ENCODE data around the gene OBSCN.

The OBSCN gene

DNA sequence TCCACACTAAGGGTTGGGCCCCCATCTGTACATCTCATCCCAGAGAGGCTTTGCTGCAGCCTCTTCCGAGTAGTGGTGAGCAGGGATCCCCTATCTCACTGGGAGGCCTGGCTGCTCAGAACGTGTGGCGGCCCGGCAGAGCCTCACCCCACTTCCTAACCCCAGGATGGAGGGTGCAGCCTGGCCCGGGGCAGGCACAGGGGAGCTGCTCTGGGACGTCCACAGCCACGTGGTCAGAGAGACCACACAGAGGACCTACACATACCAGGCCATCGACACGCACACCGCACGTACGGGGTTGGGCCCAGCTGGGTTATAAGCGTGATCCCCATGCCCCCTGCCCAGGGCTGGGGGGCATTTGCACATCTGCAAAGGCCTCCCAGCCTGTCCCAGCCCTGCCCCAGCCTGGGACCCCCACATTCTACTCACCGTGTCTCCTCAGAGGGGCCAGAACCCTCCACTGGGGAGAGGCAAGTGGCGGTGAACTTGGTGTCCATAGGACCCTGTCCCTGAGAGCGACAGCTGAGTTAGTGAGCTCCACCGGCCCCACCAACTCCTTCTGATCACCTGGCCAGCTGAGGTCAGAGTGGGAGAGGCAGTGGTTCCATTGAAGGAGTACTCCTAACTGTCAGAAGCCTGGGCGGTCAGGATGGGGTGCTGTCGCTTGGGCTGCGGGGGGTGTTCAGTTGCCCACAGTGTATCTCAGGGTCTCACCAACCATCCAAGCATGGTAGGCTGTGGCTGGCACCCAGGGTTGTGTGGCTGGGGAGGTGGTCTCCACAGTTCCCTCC, 157.6 kb downstream of the OBSCN start:
- POLR2A ChIA-PET = no interaction called here
- CTCF ChIA-PET = no interaction called here
- TF ChIP-seq TARDBP (IDR thresholded peaks at IDR 0.05) (no peak), FOXA1 (IDR thresholded peaks at IDR 0.05) (no peak), ARNT (IDR thresholded peaks at IDR 0.05) (no peak), SP1 (IDR thresholded peaks at IDR 0.05) (no peak), LEF1 (IDR thresholded peaks at IDR 0.05; ENCODE audit: borderline replicate concordance) (no peak), NFRKB (IDR thresholded peaks at IDR 0.05) (no peak), CTBP1 (IDR thresholded peaks at IDR 0.05; ENCODE audit: borderline replicate concordance) (no peak), ZNF384 (IDR thresholded peaks at IDR 0.05) (no peak), FOXM1 (IDR thresholded peaks at IDR 0.05; ENCODE audit: borderline replicate concordance) (no peak), ELF4 (IDR thresholded peaks at IDR 0.05) (no peak), FOXK2 (IDR thresholded peaks at IDR 0.05) (no peak), L3MBTL2 (conservative IDR thresholded peaks at IDR 0.05) (no peak), SUZ12 (IDR thresholded peaks at IDR 0.05) (no peak), HDGF (IDR thresholded peaks at IDR 0.05; ENCODE audit: borderline replicate concordance) (no peak; the same call in 1 of the 2 replicates), BHLHE40 (IDR thresholded peaks at IDR 0.05; ENCODE audit: borderline replicate concordance) (no peak)
- TF ChIP-seq, protein P1, sequence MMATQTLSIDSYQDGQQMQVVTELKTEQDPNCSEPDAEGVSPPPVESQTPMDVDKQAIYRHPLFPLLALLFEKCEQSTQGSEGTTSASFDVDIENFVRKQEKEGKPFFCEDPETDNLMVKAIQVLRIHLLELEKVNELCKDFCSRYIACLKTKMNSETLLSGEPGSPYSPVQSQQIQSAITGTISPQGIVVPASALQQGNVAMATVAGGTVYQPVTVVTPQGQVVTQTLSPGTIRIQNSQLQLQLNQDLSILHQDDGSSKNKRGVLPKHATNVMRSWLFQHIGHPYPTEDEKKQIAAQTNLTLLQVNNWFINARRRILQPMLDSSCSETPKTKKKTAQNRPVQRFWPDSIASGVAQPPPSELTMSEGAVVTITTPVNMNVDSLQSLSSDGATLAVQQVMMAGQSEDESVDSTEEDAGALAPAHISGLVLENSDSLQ (IDR thresholded peaks at IDR 0.05) = no peak
- DNase-seq (ENCODE audit: extremely low spot score) = no peak

DNA sequence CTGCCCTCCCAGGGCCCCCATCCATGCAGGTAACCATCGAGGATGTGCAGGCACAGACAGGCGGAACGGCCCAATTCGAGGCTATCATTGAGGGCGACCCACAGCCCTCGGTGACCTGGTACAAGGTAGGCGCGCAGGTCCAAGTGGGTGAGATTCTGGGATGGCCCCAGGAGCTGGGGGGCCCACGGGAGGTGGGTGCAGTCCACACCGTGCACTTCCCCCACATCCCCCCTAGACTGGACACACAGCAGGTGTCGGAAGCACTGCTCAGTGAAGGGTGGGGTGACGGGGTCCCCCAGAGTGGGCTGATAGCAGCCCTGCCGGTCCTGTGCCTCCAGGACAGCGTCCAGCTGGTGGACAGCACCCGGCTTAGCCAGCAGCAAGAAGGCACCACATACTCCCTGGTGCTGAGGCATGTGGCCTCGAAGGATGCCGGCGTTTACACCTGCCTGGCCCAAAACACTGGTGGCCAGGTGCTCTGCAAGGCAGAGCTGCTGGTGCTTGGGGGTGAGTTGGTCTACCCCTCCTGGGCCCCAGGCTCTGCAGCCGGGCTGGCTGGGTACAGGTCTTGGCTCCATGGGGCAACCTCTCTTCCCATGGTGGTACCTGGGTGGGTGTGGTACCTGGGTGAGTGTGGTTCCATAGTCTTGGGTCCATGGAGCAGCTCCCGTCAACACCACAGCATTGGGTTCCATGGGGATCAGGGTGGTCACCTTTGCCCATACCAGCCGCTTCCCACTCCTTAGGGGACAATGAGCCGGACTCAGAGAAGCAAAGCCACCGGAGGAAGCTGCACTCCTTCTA, 158.4 kb downstream of the OBSCN start:
- no peak for DNase-seq (ENCODE audit: extremely low spot score)
- POLR2A ChIA-PET = no interaction called here
- TF ChIP-seq LEF1 (IDR thresholded peaks at IDR 0.05; ENCODE audit: borderline replicate concordance) (no peak), NFRKB (IDR thresholded peaks at IDR 0.05) (no peak), ARNT (IDR thresholded peaks at IDR 0.05) (no peak), FOXA1 (IDR thresholded peaks at IDR 0.05) (no peak), ELF4 (IDR thresholded peaks at IDR 0.05) (no peak), CTBP1 (IDR thresholded peaks at IDR 0.05; ENCODE audit: borderline replicate concordance) (no peak), L3MBTL2 (conservative IDR thresholded peaks at IDR 0.05) (no peak), TARDBP (IDR thresholded peaks at IDR 0.05) (no peak), FOXK2 (IDR thresholded peaks at IDR 0.05) (no peak), HDGF (IDR thresholded peaks at IDR 0.05; ENCODE audit: borderline replicate concordance) (no peak), SP1 (IDR thresholded peaks at IDR 0.05) (no peak), ZNF384 (IDR thresholded peaks at IDR 0.05) (no peak), BHLHE40 (IDR thresholded peaks at IDR 0.05; ENCODE audit: borderline replicate concordance) (no peak), FOXM1 (IDR thresholded peaks at IDR 0.05; ENCODE audit: borderline replicate concordance) (no peak), SUZ12 (IDR thresholded peaks at IDR 0.05) (no peak)
- TF ChIP-seq, protein P1 (IDR thresholded peaks at IDR 0.05) = no peak
- CTCF ChIA-PET = no interaction called here

DNA sequence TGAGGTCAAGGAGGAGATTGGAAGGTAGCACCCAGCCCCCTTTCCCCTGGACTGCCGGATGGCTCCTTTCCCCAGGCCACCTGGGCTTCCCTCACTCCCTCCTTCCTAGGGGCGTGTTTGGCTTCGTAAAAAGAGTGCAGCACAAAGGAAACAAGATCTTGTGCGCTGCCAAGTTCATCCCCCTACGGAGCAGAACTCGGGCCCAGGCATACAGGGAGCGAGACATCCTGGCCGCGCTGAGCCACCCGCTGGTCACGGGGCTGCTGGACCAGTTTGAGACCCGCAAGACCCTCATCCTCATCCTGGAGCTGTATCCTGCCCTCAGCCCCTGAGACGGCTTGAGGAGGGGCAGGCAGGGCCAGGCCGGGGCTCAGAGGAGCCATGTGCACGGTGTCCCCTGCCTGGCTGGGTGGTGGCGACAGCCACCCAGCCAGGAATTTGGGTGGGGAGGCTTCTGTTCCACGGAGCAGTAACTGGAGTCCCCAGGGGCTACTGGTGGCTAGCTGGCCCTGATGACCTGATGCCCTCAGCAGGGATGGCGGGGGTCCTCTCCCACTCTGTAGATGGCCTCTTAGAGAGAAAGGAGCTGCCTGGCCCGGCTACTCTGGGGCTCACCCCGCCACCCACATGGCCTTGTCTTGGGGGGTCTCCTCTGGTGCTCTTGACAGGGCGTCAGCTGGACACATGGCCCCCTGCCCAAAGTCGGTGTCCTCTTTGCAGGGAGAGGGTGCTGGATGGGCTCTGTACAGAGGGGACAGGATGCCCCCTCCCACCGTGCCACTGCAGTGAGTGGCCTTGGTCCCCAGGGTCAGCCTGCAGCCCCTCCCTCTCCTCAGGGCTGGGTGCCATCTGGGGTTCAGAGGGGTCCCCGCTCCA, 159.3 kb downstream of the OBSCN start:
- TF ChIP-seq BHLHE40 (IDR thresholded peaks at IDR 0.05; ENCODE audit: borderline replicate concordance) (no peak), L3MBTL2 (conservative IDR thresholded peaks at IDR 0.05) (no peak), CTBP1 (IDR thresholded peaks at IDR 0.05; ENCODE audit: borderline replicate concordance) (no peak), SUZ12 (IDR thresholded peaks at IDR 0.05) (no peak), TARDBP (IDR thresholded peaks at IDR 0.05) (no peak), ARNT (IDR thresholded peaks at IDR 0.05) (no peak), LEF1 (IDR thresholded peaks at IDR 0.05; ENCODE audit: borderline replicate concordance) (no peak), SP1 (IDR thresholded peaks at IDR 0.05) (no peak), NFRKB (IDR thresholded peaks at IDR 0.05) (no peak), FOXM1 (IDR thresholded peaks at IDR 0.05; ENCODE audit: borderline replicate concordance) (no peak)
- TF ChIP-seq, protein P1 (IDR thresholded peaks at IDR 0.05) = no peak
- CTCF ChIA-PET = no interaction called here
- DNase-seq (ENCODE audit: extremely low spot score) = no peak
- POLR2A ChIA-PET = no interaction called here

DNA sequence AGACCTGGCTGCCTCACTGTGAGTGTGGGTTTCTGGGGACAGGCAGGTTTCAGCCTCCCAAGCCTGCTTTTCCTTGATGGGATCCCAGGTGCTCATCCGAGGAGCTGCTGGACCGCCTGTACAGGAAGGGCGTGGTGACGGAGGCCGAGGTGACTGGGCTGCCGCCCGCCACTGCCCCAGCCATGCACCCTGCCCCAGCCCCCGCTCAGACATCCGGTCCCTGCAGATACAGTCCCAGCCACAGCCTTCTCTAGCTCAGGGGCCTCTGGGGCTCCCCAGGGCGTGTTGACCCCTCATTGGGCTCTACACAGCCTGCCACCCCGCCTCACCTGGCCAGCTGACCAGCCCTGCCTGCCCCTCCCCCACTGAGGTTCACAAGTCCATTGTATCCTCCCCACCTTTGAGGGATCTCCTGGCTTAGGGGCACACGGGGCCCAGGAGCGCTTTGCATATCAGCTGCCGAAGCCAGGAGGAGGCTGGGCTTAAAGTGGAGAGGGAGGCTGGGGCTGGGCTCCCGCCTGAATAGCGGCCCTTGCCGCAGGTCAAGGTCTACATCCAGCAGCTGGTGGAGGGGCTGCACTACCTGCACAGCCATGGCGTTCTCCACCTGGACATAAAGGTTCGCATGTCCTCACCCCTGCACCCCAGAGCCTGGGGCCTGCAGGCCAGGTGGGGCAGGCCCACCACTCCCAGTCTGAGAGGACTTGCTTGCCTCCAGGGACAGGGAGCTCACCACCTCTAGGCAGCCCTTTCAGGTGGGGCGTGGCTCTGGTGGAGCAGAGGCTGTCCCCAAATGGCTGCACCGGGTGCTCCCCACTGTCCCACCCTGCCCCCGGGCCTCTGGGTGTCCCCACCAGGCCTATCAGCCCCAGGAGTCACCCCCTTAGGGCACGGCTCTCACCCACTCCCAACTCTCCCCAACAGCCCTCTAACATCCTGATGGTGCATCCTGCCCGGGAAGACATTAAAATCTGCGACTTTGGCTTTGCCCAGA, 160.3 kb downstream of the OBSCN start:
- no peak for DNase-seq (ENCODE audit: extremely low spot score)

More for the DNA sequence above, 160.3 kb downstream of the OBSCN start:
- no peak for TF ChIP-seq FOXM1 (IDR thresholded peaks at IDR 0.05; ENCODE audit: borderline replicate concordance)
- TF ChIP-seq TARDBP (IDR thresholded peaks at IDR 0.05) = no peak
- TF ChIP-seq NFRKB (IDR thresholded peaks at IDR 0.05) = no peak
- no peak for TF ChIP-seq ARNT (IDR thresholded peaks at IDR 0.05)
- TF ChIP-seq HDGF (IDR thresholded peaks at IDR 0.05; ENCODE audit: borderline replicate concordance) = no peak
- no peak for TF ChIP-seq ZNF384 (IDR thresholded peaks at IDR 0.05)
- TF ChIP-seq ELF4 (IDR thresholded peaks at IDR 0.05) = no peak
- no peak for TF ChIP-seq BHLHE40 (IDR thresholded peaks at IDR 0.05; ENCODE audit: borderline replicate concordance)
- no peak for TF ChIP-seq LEF1 (IDR thresholded peaks at IDR 0.05; ENCODE audit: borderline replicate concordance)
- no peak for TF ChIP-seq FOXA1 (IDR thresholded peaks at IDR 0.05)
- no peak for TF ChIP-seq CTBP1 (IDR thresholded peaks at IDR 0.05; ENCODE audit: borderline replicate concordance)
- TF ChIP-seq FOXK2 (IDR thresholded peaks at IDR 0.05) = no peak
- no peak for TF ChIP-seq SP1 (IDR thresholded peaks at IDR 0.05)
- POLR2A ChIA-PET = no interaction called here
- CTCF ChIA-PET = no interaction called here

Measured in HEK293T (cell line).